ENCODE data around the gene TCERG1L. TPM values are rescaled to one million over a fixed set of nuclear protein-coding genes. Genes with fewer than 3 reads are reported as not detected.
"Not testable (repeated sequence)": the region's sequence is repeated elsewhere in the genome, so short reads cannot be mapped to it uniquely, and the experiment has no call there.

TCERG1L gene
- total RNA-seq, 2 donors from 2014 or later: not detected

GRCh38 chr10:131111471-131112080 is 199.9 kb downstream of the TCERG1L start:
- intact Hi-C loops (cut with DNase I, micrococcal nuclease): no loop called here
- DNase-seq (no peak), ATAC-seq (no peak)

- ATAC-seq: no peak
- intact Hi-C loops (cut with DNase I, micrococcal nuclease): no loop called here
- DNase-seq: no peak
Measured at GRCh38 chr10:131111007-131111406, 200.5 kb downstream of the TCERG1L start.

DNA sequence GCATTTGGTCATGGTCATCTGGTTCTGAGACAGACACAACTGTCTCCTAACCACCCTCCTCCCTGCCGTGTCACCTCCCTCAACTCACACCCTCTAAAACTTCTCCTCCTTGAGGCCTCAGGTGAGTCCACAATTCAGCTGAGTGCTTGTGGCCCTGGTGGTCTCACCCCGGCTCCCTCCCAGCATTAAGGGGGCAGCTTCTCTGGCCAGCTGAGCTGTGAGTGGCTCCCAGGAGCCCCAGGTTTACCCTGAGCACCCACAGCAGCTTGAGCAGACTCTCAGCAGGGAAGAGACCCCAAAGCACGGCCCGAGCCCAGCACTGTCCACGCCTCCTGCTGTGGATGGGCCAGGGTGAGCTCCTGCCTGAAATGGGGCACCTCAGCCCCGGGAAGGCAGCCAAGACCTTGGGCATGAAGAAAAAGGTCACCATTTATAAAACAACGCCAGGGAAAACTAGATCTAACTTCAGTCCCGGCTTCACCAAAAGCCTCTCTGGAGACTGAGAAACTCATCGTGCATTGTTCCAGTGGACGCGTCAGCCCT is 201.2 kb downstream of the TCERG1L start:
- no peak for ATAC-seq

DNA sequence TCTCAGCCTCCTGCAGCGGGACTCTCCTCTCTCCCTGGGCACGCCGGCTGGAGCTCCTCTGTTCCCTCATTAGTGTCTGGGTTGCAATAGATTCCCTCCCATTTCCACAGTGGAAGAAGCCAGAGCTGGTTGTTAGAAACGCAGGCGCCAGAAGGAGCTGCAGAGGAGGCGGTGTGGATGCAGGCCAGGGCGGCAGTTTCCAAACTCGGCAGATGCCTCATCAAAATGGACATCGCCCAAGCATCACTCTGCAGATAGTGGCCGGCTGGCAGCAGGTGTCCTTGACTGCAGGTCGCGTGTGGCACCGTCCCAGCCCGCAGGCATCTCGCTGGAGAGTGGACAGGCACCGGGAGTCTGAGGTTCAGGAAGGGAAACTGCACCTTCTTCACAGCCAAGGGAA is 201.8 kb downstream of the TCERG1L start:
- no peak for ATAC-seq
- intact Hi-C loops (cut with DNase I, micrococcal nuclease): no loop called here
- no peak for DNase-seq

More for the DNA sequence above, 201.2 kb downstream of the TCERG1L start:
- no peak for DNase-seq
- intact Hi-C loops (cut with DNase I, micrococcal nuclease): no loop called here

DNA sequence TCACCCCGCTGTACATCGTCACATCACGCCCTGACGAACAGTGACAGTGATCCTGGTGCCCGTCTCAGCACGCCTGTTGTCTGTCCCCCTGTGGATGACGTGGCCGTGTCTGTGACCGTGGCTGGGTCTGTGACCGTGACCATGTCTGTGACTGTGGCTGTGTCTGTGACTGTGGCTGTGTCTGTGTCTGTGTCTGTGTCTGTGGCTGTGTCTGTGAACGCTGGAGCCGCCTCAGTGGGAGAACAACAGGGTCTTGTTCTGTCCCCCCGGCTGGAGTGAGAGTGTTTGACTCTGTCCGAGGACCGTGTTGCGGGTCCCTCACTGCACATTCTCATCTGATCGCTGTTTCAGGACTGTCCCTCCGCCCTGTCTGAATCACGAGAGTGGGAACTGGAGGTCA is 202.2 kb downstream of the TCERG1L start:
- no peak for DNase-seq
- no peak for ATAC-seq
- intact Hi-C loops (cut with DNase I, micrococcal nuclease): no loop called here

GRCh38 chr10:131107970-131108369 is 203.6 kb downstream of the TCERG1L start:
- no peak for DNase-seq
- no peak for ATAC-seq
- intact Hi-C loops (cut with DNase I, micrococcal nuclease): no loop called here

DNA sequence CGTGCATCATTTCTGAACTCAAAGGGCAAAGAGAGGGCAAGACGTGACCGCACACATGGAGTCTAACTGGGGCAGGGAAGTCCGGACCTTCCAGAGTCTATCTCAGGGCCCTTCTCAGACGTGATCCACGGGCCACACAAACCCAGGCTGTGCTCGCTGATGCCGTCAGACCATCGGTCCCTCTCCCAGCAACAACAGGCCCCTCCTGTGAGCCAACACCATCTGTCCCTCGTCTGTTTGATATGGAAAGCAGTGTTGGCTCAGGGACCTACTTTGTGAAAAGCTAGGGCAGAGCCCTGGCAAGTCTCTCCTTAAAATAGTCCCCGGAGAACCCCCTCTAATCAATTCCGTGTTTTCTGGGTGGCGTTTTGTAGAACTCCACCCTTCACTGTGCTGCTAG is 208.8 kb downstream of the TCERG1L start:
- ATAC-seq: no peak
- intact Hi-C loops (cut with DNase I, micrococcal nuclease): no loop called here

GRCh38 chr10:131102147-131102546 is 209.4 kb downstream of the TCERG1L start:
- intact Hi-C loops (cut with DNase I, micrococcal nuclease): no loop called here
- DNase-seq: no peak
- no peak for ATAC-seq

More for the DNA sequence above, 208.8 kb downstream of the TCERG1L start:
- DNase-seq: no peak

DNA sequence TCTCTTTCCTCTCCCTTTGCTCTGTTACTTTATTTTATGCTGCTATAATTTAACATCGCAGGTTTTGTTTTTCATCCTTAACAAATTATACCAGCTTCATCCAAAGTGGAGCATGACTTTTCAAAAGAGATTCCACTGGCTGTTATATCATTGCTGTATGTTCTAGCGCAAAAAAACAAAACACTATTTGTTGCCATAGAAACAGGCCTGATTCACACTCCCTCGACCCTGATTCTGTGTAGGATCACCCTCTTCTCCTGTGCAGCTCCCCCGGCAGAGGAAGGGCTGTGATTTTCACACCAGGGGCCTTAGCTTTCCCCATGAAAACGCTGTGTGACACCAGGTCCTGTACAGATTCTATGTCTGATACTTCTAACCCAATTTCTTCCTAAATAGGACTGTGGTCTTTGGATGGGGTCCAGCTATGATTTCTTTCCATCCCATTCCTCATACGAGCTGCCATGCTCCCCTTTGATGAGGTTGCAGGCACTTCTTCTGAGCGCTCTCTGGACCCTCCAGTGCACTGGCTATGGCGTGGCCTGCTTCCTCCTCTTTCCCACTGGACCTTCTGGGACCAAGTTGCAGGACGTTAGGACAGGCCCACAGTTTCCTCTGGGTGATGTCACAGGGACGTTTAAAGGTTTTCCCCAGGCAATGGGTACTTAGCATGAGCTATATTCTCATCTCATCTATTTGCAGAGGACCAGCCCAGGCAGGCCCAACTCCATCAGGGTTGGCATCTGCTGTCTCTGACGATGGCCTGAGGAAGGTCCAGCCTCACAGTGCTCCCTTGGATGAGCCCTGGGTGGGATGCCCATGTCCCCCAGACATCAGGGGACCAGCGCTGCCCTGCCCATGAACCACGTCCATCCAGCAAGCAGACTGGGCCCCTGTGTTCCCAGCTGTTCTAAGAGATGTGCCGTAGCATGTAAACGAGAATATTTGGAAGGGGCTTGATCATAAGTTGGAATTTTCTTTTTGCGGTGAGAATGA is 210.8 kb downstream of the TCERG1L start:
- intact Hi-C loops (cut with DNase I, micrococcal nuclease); ATAC-seq: not testable (repeated sequence)

DNA sequence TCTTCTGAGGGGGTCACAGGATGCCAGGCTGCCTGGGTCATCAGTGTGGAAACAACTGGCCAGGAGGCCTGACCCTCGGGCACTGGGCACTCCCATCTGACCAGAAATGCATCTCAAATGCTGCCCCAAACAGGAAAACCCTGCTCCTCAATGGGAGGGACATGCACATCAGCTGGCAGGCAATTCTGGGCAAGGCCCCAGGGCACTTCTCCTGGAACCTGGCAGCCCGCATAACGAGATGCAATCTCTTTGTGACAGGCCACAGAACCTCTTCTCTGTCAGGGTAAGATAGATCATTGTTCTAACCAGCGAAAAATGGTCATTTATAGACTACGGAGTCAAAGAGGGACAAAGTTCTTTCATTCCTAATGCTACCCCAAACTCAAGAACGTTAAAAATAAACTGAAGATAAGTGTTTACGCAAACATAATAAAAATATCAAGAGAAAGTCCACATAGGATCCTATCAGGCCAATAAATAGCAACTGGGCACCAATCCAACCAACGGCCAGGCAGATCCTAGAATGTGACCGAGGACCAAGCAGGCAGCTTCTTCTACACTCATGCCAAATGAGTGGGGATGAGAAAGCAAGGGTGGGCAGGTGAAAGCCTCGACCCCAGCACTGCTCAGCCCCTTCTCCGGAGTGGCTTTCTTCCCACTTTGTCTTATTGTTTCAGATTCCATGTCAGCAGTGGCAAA is 212.3 kb downstream of the TCERG1L start:
- intact Hi-C loops (cut with DNase I, micrococcal nuclease): no loop called here

More for the DNA sequence above, 210.8 kb downstream of the TCERG1L start:
- DNase-seq: not testable (repeated sequence)

DNA sequence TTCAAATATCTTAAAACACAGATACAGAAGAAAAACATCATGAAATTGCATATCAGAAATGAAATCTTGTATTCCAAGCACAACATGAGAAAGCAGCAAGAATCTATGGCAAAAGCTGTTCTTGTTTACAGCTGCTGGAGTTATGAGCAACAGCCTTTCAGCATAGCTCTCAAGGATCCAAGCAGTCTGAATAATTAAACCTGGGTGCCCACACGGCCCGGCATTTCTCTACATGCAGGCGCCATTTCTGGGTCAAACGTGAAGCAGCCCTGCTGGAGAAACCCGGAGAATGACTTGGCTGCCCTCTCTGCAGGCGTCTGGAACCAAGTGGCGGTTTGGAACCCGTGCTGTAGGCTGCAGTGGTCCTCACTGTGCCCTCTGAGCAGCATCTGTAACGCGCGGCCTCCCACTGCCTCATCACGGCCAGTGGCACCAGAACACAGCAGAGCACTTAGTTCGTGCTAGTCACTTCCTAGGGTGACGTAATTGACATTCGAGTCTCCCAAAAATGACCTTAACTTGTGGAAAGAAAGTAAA is 213.0 kb downstream of the TCERG1L start:
- intact Hi-C loops (cut with DNase I, micrococcal nuclease): no loop called here
- DNase-seq (no peak), ATAC-seq (no peak)

More for the DNA sequence above, 212.3 kb downstream of the TCERG1L start:
- ATAC-seq (no peak), DNase-seq (no peak)

GRCh38 chr10:131096031-131096430 is 215.5 kb downstream of the TCERG1L start:
- ATAC-seq (no peak), DNase-seq (no peak)
- intact Hi-C loops (cut with DNase I, micrococcal nuclease): no loop called here

DNA sequence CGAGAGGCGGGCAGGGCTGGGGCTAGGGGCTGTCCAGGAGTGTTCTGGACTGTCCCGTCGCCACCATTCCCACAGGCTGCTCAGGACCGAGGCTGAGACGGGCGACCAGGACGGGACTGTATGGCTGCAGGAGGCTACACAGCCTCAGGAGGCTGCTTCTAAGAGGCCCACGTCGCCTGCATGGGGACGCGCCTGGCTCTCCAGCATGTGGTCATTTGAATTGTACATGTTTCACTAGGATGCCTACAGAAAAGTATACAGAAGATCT is 216.3 kb downstream of the TCERG1L start:
- ATAC-seq (no peak), DNase-seq (no peak)
- intact Hi-C loops (cut with DNase I, micrococcal nuclease): no loop called here

DNA sequence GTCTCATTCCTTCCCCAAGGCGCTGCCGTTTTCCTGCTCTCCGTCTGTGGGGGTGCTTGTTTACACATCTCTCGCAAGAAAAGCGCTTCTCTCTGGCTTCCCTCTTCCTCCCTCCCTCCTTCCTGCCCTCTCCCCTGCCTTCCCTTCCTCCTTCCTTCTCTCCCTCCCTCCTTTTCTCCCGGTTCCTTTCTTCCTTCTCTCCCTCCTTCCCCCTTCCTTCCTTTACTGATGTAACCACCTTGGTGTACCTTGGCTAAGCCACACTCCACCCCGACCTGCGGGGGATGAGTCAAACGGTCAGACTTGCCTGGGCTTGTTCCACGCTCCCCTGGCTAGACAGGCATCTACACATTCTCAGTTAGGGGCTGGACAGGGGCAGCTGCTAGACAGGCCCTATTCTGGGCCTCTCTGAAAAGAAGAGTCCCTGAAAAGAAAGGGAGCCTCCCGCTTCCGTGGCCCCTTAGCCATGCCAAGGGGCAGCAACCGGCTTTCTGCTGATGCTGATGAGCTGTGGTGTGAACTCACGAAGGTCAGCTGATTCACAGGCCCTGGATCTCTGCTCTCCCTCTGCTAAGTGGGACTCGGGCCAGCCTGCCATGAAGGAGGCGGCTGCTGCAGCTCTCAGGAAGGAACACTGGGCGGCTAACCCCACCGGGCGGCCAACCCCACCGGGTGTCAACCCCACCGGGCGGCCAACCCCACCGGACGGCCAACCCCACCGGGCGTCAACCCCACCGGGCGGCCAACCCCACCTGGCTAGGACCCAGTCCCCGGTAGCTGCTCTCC is 216.8 kb downstream of the TCERG1L start:
- DNase-seq (peak in 1 of 2 donors; percentile 30), ATAC-seq (no peak)
- intact Hi-C loops (cut with DNase I, micrococcal nuclease): no loop called here

- intact Hi-C loops (cut with DNase I, micrococcal nuclease): no loop called here
- DNase-seq: no peak
- no peak for ATAC-seq
Measured at GRCh38 chr10:131093795-131094366, 217.6 kb downstream of the TCERG1L start.

DNA sequence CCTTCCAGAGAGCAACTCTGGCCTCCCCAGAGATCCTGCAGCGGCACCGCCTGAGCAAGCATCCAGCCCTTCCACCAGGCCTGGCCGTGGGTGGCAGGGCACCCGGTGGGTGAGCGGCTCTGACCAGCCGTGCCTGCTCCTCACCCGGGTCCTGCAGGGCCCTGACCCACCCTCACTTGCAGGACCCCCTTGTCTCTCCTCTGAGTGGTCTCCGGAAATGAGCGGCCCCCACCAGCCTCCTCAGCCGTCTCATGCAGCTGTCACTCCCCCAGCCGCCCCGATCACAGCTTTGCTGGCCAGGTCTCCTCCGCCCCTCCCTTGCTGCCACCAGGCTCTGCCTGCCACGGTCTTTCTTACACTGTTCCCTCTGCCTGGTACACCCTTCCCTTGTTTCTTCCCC is 218.2 kb downstream of the TCERG1L start:
- no peak for DNase-seq
- no peak for ATAC-seq
- intact Hi-C loops (cut with DNase I, micrococcal nuclease): no loop called here

DNA sequence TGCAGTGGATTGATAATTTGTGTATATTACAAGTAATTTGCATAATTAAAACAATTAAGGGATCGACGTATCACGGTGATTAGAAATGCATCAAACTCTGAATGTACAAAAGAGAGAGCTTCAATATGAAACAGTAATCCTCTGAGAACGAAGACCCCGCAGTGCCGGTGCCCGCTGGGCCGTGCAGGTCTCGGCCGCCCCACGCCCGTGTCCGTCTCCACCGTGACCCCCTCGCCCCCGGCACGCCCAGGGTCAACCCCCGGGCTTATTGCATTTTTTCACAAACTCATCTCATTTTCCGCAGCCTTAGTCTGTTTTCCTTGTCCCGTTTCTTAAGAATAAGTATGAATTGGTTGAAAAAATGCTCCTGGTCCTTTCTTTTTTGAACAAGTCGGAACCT is 218.6 kb downstream of the TCERG1L start:
- DNase-seq: no peak
- intact Hi-C loops (cut with DNase I, micrococcal nuclease): no loop called here
- ATAC-seq: no peak

- DNase-seq: no peak
- ATAC-seq: no peak
- intact Hi-C loops (cut with DNase I, micrococcal nuclease): no loop called here
Measured at GRCh38 chr10:131092386-131092785, 219.1 kb downstream of the TCERG1L start.

All from left colon (tissue), 2 donors.